DND-41 (cell line): ENCODE data around the gene B3GLCT.

Experiments used
- EZH2 ChIP-seq: IDR thresholded peaks from 3 replicates; pipeline ENCODE4 v1.6.1; 2012; ENCODE audit warnings: borderline replicate concordance, low read depth, mild to moderate bottlenecking, moderate library complexity, low read length, inconsistent platforms; ENCODE audit not compliant: severe bottlenecking
- TF ChIP-seq, protein P1 (sequence below): IDR thresholded peaks from 2 replicates; pipeline ENCODE4 v1.5.1; 2012; ENCODE audit warnings: borderline replicate concordance, low read length, moderate library complexity, mild to moderate bottlenecking; ENCODE audit not compliant: poor library complexity, severe bottlenecking; ENCODE audit errors: extremely low read depth

DNA sequence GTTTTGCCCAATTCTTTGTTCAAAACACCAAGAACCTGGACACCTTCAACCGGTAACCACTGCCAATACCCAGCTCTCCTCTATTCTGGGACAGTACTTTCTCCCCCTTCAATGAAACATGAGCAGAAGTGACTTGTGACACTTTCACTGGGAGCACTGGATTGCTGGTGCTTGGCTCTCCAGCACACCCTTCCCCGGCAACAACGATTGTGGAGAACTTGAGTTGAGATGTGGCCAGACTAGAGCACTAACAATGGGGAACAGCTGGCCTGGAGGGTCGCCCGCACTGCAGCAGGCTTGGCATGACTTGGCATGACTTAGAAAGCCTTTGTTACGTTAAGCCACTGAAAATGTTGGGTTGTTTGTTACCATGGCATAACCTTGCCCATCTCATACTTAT lies 7.5 kb upstream of the B3GLCT start:
- TF ChIP-seq, protein P1, sequence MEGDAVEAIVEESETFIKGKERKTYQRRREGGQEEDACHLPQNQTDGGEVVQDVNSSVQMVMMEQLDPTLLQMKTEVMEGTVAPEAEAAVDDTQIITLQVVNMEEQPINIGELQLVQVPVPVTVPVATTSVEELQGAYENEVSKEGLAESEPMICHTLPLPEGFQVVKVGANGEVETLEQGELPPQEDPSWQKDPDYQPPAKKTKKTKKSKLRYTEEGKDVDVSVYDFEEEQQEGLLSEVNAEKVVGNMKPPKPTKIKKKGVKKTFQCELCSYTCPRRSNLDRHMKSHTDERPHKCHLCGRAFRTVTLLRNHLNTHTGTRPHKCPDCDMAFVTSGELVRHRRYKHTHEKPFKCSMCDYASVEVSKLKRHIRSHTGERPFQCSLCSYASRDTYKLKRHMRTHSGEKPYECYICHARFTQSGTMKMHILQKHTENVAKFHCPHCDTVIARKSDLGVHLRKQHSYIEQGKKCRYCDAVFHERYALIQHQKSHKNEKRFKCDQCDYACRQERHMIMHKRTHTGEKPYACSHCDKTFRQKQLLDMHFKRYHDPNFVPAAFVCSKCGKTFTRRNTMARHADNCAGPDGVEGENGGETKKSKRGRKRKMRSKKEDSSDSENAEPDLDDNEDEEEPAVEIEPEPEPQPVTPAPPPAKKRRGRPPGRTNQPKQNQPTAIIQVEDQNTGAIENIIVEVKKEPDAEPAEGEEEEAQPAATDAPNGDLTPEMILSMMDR: no peak
- no peak for TF ChIP-seq EZH2
